OCI-LY3 (cell line): ENCODE data around the gene NR3C2.

Experiments used
- H2AFZ ChIP-seq: fragments of 200-600, 300-600 bp; shearing (Covaris generic); 2 replicates; pipeline ENCODE4 v1.6.0; 2014; ENCODE audit warnings: antibody characterized with exemption, low read depth, low read length
- H3K27ac ChIP-seq: fragments of 200-600, 300-600 bp; sonication (generic); 2 replicates; pipeline ENCODE4 v1.5.1; 2014; ENCODE audit warnings: mild to moderate bottlenecking, low read length, moderate library complexity, mixed read lengths
- H3K27me3 ChIP-seq: fragments of 200-600, 300-600 bp; sonication (generic); 2 replicates; pipeline ENCODE4 v1.6.1; 2014; ENCODE audit warnings: low read depth, low read length, mixed read lengths
- H3K36me3 ChIP-seq: fragments of 200-600, 300-600 bp; sonication (generic); replicated peaks from 2 replicates; pipeline ENCODE3; 2014; ENCODE audit warnings: low read depth, low read length, mixed read lengths
- H3K4me1 ChIP-seq: fragments of 300-600, 200-600 bp; sonication (generic); 2 replicates; pipeline ENCODE4 v1.6.1; 2014; ENCODE audit warnings: low read length, mixed read lengths
- H3K4me2 ChIP-seq: fragments of 200-600, 300-600 bp; sonication (generic); 2 replicates; pipeline ENCODE4 v1.6.1; 2014; ENCODE audit warnings: low read length, mixed read lengths
- H3K4me3 ChIP-seq: fragments of 300-600, 200-600 bp; sonication (generic); 2 replicates; pipeline ENCODE4 v1.5.1; 2014; ENCODE audit warnings: antibody characterized with exemption, mild to moderate bottlenecking, low read length, moderate library complexity
- H3K79me2 ChIP-seq: fragments of 300-600, 200-600 bp; shearing (Covaris generic); 2 replicates; pipeline ENCODE4 v1.6.1; 2014; ENCODE audit warnings: mild to moderate bottlenecking, low read length, mixed read lengths
- H3K9ac ChIP-seq: fragments of 300-600, 200-600 bp; shearing (Covaris generic); 2 replicates; pipeline ENCODE4 v1.6.0; 2014; ENCODE audit warnings: mild to moderate bottlenecking, low read length, moderate library complexity
- H3K9me3 ChIP-seq: fragments of 200-600, 300-600 bp; shearing (Covaris generic); 2 replicates; pipeline ENCODE4 v1.6.1; 2014; ENCODE audit warnings: low read length, mixed read lengths; ENCODE audit not compliant: insufficient read depth
- H4K20me1 ChIP-seq: fragments of 200-600, 300-600 bp; sonication (generic); 2 replicates; pipeline ENCODE4 v1.6.1; 2016; ENCODE audit warnings: low read length, mixed read lengths; ENCODE audit not compliant: insufficient read depth
- CTCF ChIP-seq: fragments of 200-600, 300-600 bp; sonication (generic); IDR thresholded peaks from 2 replicates; pipeline ENCODE4 v1.5.1; 2014; ENCODE audit warnings: antibody characterized with exemption, low read length, low read depth
- EZH2phosphoT487 ChIP-seq: fragments of 200-600 bp; shearing (Covaris generic); IDR thresholded peaks from 2 replicates; pipeline ENCODE4 v1.6.1; 2018; ENCODE audit warnings: antibody characterized with exemption, mixed run types, low read depth

NR3C2 gene

GRCh38 chr4:148053298-148054003 is 388.8 kb downstream of the NR3C2 start:
- Histone ChIP-seq H3K36me3 (no peaks in the 10 kb centered on the region), H3K9me3 (no peaks in the 10 kb centered on the region), H3K4me3 (peak overlapping the region; percentile 1; the same call in 1 of the 2 replicates), H2AFZ (no peak overlapping the region; the same call in 1 of the 2 replicates), H3K27me3 (no peaks in the 10 kb centered on the region), H3K79me2 (no peaks in the 10 kb centered on the region), H3K9ac (no peak overlapping the region), H3K4me2 (peak overlapping the region; percentile 36), H3K4me1 (peaks cover 57% of the 10 kb centered on the region), H3K27ac (no peak overlapping the region), H4K20me1 (peaks cover 11% of the 10 kb centered on the region; the same call in 1 of the 2 replicates)
- TF ChIP-seq CTCF: no peak

GRCh38 chr4:148052448-148052847 is 389.8 kb downstream of the NR3C2 start:
- Histone ChIP-seq H3K79me2 (no peaks in the 10 kb centered on the region), H3K9me3 (no peaks in the 10 kb centered on the region), H3K4me2 (no peak overlapping the region), H2AFZ (no peak overlapping the region), H3K4me3 (no peak overlapping the region), H3K27ac (no peak overlapping the region), H3K9ac (no peak overlapping the region), H3K4me1 (peaks cover 47% of the 10 kb centered on the region), H3K36me3 (no peaks in the 10 kb centered on the region), H3K27me3 (no peaks in the 10 kb centered on the region), H4K20me1 (peaks cover 4% of the 10 kb centered on the region; the same call in 1 of the 2 replicates)
- TF ChIP-seq CTCF (no peak), EZH2phosphoT487 (no peak)

- Histone ChIP-seq H3K9ac (no peak overlapping the region), H2AFZ (no peak overlapping the region), H3K36me3 (no peaks in the 10 kb centered on the region), H3K4me1 (peaks cover 36% of the 10 kb centered on the region), H3K79me2 (no peaks in the 10 kb centered on the region), H3K27me3 (no peaks in the 10 kb centered on the region), H3K27ac (no peak overlapping the region), H3K4me2 (no peak overlapping the region), H4K20me1 (no peaks in the 10 kb centered on the region), H3K4me3 (no peak overlapping the region), H3K9me3 (no peaks in the 10 kb centered on the region)
- TF ChIP-seq CTCF (no peak), EZH2phosphoT487 (no peak)
These were observed 390.8 kb downstream of the NR3C2 start for GRCh38 chr4:148051403-148051802.

GRCh38 chr4:148048598-148048997 is 393.6 kb downstream of the NR3C2 start:
- Histone ChIP-seq H3K4me2 (no peak overlapping the region), H3K4me1 (peaks cover 12% of the 10 kb centered on the region), H3K9me3 (no peaks in the 10 kb centered on the region), H3K79me2 (no peaks in the 10 kb centered on the region), H3K27me3 (no peaks in the 10 kb centered on the region), H4K20me1 (no peaks in the 10 kb centered on the region), H3K9ac (no peak overlapping the region), H3K36me3 (no peaks in the 10 kb centered on the region), H2AFZ (no peak overlapping the region), H3K4me3 (no peak overlapping the region), H3K27ac (no peak overlapping the region)
- TF ChIP-seq EZH2phosphoT487 (no peak), CTCF (no peak)
